GM23338 (cell line): ENCODE measurements around the gene KCNA2. TPM values are rescaled to one million over a fixed set of nuclear protein-coding genes. Genes with fewer than 3 reads are reported as not detected.

ENCODE experiments used
- ATAC-seq: fragments of 200-7000 bp; cut with Tn5 transposase; 3 replicates; pipeline ENCODE4 v1.9.1; 2020
- DNase-seq: peaks from one replicate; pipeline ENCODE4 v3.0.0-alpha.2; 2015; ENCODE audit warnings: low spot score
- H2AFZ ChIP-seq: fragments of 200-600 bp; sonication (generic); 2 replicates; pipeline ENCODE4 v1.8.0; 2016; ENCODE audit warnings: antibody characterized with exemption, mild to moderate bottlenecking, moderate library complexity
- H3F3A ChIP-seq: fragments of 200-600 bp; sonication (generic); replicated peaks from 2 replicates; pipeline ENCODE4 v1.8.0; 2017; ENCODE audit warnings: antibody characterized with exemption, mixed run types, low read depth
- H3K27ac ChIP-seq: fragments of 200-600 bp; sonication (generic); 2 replicates; pipeline ENCODE4 v1.6.1; 2016; ENCODE audit warnings: low read depth
- H3K27me3 ChIP-seq: fragments of 200-600 bp; sonication (generic); 2 replicates; pipeline ENCODE4 v1.8.0; 2016; ENCODE audit warnings: mild to moderate bottlenecking, mixed run types, moderate library complexity; ENCODE audit not compliant: insufficient read depth
- H3K36me3 ChIP-seq: fragments of 200-600 bp; sonication (generic); 2 replicates; pipeline ENCODE4 v1.8.0; 2016; ENCODE audit warnings: mild to moderate bottlenecking; ENCODE audit not compliant: insufficient read depth
- H3K4me1 ChIP-seq: fragments of 200-600 bp; sonication (generic); 2 replicates; pipeline ENCODE4 v1.8.0; 2016; ENCODE audit warnings: mild to moderate bottlenecking, moderate library complexity; ENCODE audit not compliant: insufficient read depth
- H3K4me2 ChIP-seq: fragments of 200-600 bp; sonication (generic); 2 replicates; pipeline ENCODE4 v1.7.1; 2017; ENCODE audit warnings: mixed run types
- H3K4me3 ChIP-seq: fragments of 200-600 bp; sonication (generic); 2 replicates; pipeline ENCODE4 v1.6.1; 2016; ENCODE audit warnings: mixed run types
- H3K79me2 ChIP-seq: fragments of 200-600 bp; sonication (generic); replicated peaks from 2 replicates; pipeline ENCODE4 v1.8.0; 2017; ENCODE audit warnings: mild to moderate bottlenecking; ENCODE audit not compliant: insufficient read depth
- H3K9me2 ChIP-seq: fragments of 200-600 bp; sonication (generic); 2 replicates; pipeline ENCODE4 v1.8.0; 2017; ENCODE audit not compliant: insufficient read depth
- H4K20me1 ChIP-seq: fragments of 200-600 bp; sonication (generic); replicated peaks from 2 replicates; pipeline ENCODE4 v1.8.0; 2017; ENCODE audit warnings: mild to moderate bottlenecking; ENCODE audit not compliant: insufficient read depth
- H3K27ac Mint-ChIP-seq: 2 replicates; pipeline ENCODE4 v1.8.0; 2020; ENCODE audit warnings: inconsistent platforms, mild to moderate bottlenecking, moderate library complexity, mixed read lengths
- H3K27me3 Mint-ChIP-seq: 3 replicates; pipeline ENCODE4 v1.8.0; 2022; ENCODE audit warnings: low read depth, mild to moderate bottlenecking, moderate library complexity, mixed read lengths, inconsistent platforms; ENCODE audit not compliant: insufficient read depth, poor library complexity
- H3K36me3 Mint-ChIP-seq: 3 replicates; pipeline ENCODE4 v1.8.0; 2021; ENCODE audit warnings: low read depth, mild to moderate bottlenecking, inconsistent platforms, moderate library complexity, mixed read lengths
- H3K4me1 Mint-ChIP-seq: 3 replicates; pipeline ENCODE4 v1.8.0; 2020; ENCODE audit warnings: mild to moderate bottlenecking, inconsistent platforms, mixed read lengths
- H3K4me3 Mint-ChIP-seq: 3 replicates; pipeline ENCODE4 v1.8.0; 2021; ENCODE audit warnings: moderate library complexity, mild to moderate bottlenecking, inconsistent platforms, mixed read lengths
- H3K9me3 Mint-ChIP-seq: 3 replicates; pipeline ENCODE4 v1.8.0; 2020; ENCODE audit warnings: moderate library complexity, mild to moderate bottlenecking, inconsistent platforms, mixed read lengths
- EZH2 ChIP-seq: fragments of 200-600 bp; sonication (generic); IDR thresholded peaks from one replicate; pipeline ENCODE4 v1.8.0; 2017; ENCODE audit warnings: antibody characterized with exemption, mild to moderate bottlenecking, low read depth; ENCODE audit not compliant: unreplicated experiment
- EZH2phosphoT487 ChIP-seq: fragments of 200-600 bp; sonication (generic); IDR thresholded peaks from one replicate; pipeline ENCODE4 v1.8.1; 2018; ENCODE audit warnings: antibody characterized with exemption; ENCODE audit not compliant: unreplicated experiment
- JUNB ChIP-seq: IDR thresholded peaks from one replicate; pipeline ENCODE4 v1.6.1; 2016; ENCODE audit warnings: antibody characterized with exemption; ENCODE audit not compliant: unreplicated experiment
- POLR2AphosphoS5 ChIP-seq: IDR thresholded peaks from 2 replicates; pipeline ENCODE4 v1.6.1; 2016; ENCODE audit warnings: antibody characterized with exemption, low read depth
- STAT1 ChIP-seq: IDR thresholded peaks from one replicate; pipeline ENCODE4 v1.6.1; 2016; ENCODE audit warnings: antibody characterized with exemption; ENCODE audit not compliant: unreplicated experiment
- ZNF114 ChIP-seq: fragments of 250-450 bp; sonication (Bioruptor Pico); IDR thresholded peaks from 2 replicates; pipeline ENCODE4 v1.5.0; 2020; ENCODE audit warnings: mild to moderate bottlenecking, moderate library complexity
- ZNF331 ChIP-seq: fragments of 250-450 bp; sonication (Bioruptor Pico); IDR thresholded peaks from 2 replicates; pipeline ENCODE4 v1.5.0; 2020; ENCODE audit warnings: low read depth, mild to moderate bottlenecking, moderate library complexity
- polyA plus RNA-seq: library from polyadenylated mRNA; unstranded; fragments of >200 nt; fragmentation: Nextera tagmentation; extraction: Ambion mirVana; gene quantifications from 2 replicates; pipeline ENCODE4 v1.2.1, GENCODE V29; 2016
- total RNA-seq: library from RNA; depleted of rRNA; stranded (reverse); fragments of >200 nt; shearing (Covaris generic); gene quantifications from 2 replicates; pipeline ENCODE4 v1.2.3, GENCODE V29; 2014
- TF ChIP-seq, protein P1 (sequence below): IDR thresholded peaks from one replicate; pipeline ENCODE4 v1.6.1; 2018; ENCODE audit warnings: antibody characterized with exemption; ENCODE audit not compliant: unreplicated experiment
- TF ChIP-seq, protein P2 (sequence below): IDR thresholded peaks from 2 replicates; pipeline ENCODE4 v1.6.1; 2016; ENCODE audit warnings: antibody characterized with exemption

KCNA2 gene
- total and polyA plus RNA-seq, 2 experiments from 2014 or later = 0.11 to 1.5 TPM

GRCh38 chr1:110603058-110603457 lies 3.1 kb downstream of the KCNA2 start (continued):
- TF ChIP-seq, protein P1, sequence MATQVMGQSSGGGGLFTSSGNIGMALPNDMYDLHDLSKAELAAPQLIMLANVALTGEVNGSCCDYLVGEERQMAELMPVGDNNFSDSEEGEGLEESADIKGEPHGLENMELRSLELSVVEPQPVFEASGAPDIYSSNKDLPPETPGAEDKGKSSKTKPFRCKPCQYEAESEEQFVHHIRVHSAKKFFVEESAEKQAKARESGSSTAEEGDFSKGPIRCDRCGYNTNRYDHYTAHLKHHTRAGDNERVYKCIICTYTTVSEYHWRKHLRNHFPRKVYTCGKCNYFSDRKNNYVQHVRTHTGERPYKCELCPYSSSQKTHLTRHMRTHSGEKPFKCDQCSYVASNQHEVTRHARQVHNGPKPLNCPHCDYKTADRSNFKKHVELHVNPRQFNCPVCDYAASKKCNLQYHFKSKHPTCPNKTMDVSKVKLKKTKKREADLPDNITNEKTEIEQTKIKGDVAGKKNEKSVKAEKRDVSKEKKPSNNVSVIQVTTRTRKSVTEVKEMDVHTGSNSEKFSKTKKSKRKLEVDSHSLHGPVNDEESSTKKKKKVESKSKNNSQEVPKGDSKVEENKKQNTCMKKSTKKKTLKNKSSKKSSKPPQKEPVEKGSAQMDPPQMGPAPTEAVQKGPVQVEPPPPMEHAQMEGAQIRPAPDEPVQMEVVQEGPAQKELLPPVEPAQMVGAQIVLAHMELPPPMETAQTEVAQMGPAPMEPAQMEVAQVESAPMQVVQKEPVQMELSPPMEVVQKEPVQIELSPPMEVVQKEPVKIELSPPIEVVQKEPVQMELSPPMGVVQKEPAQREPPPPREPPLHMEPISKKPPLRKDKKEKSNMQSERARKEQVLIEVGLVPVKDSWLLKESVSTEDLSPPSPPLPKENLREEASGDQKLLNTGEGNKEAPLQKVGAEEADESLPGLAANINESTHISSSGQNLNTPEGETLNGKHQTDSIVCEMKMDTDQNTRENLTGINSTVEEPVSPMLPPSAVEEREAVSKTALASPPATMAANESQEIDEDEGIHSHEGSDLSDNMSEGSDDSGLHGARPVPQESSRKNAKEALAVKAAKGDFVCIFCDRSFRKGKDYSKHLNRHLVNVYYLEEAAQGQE = no peak
- no peak for TF ChIP-seq ZNF331 (CRISPR knock-in tag)
- no peak for TF ChIP-seq ZNF114 (CRISPR knock-in tag)
- no peak for TF ChIP-seq EZH2

DNA sequence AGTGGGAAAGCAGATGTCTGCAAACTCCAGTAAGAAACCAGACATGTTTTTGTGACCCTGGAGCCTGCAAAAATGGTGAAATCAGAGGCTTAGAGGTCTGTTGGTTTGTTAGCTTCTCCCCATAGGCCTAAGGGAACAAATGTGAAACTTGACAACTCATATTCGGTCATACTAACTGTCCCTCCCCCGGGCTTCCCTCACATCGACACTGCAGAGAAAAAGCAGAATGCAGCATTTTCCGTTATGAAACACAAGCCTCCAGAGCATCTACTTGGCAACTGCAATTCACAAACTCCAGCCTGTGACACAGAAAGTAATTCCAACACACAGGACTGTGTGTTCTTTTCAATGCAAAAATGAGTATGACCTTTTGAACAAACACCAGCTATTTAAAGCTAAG lies 3.7 kb downstream of the KCNA2 start:
- no peak overlapping the region for H2AFZ ChIP-seq
- peaks cover 45% of the 10 kb centered on the region for H3K27me3 ChIP-seq
- ATAC-seq = no peak
- H3K36me3 ChIP-seq = no peaks in the 10 kb centered on the region
- H3K4me2 ChIP-seq = no peak overlapping the region
- no peaks in the 10 kb centered on the region for H3K9me3 Mint-ChIP-seq
- no peak overlapping the region for H3K27ac Mint-ChIP-seq
- H3K4me1 ChIP-seq = peaks cover 5% of the 10 kb centered on the region; the same call in 1 of the 2 replicates
- H3F3A ChIP-seq = no peaks in the 10 kb centered on the region
- H3K9me2 ChIP-seq = no peaks in the 10 kb centered on the region
- H3K36me3 Mint-ChIP-seq = no peaks in the 10 kb centered on the region
- H3K27ac ChIP-seq = no peak overlapping the region
- no peak for DNase-seq
- H4K20me1 ChIP-seq = 0 out of 2 replicates have a peak, but pooled peaks cover under 1% of the 10 kb centered on the region
- TF ChIP-seq, protein P1 = no peak
- TF ChIP-seq STAT1 (no peak), JUNB (no peak), EZH2 (no peak), ZNF114 (CRISPR knock-in tag) (no peak)
- H3K27me3 Mint-ChIP-seq = peaks cover 34% of the 10 kb centered on the region
- H3K79me2 ChIP-seq = no peaks in the 10 kb centered on the region
- H3K4me3 ChIP-seq = no peak overlapping the region
- H3K4me3 Mint-ChIP-seq = no peak overlapping the region
- H3K4me1 Mint-ChIP-seq = peaks cover 12% of the 10 kb centered on the region; the same call in 2 of the 3 replicates

DNA sequence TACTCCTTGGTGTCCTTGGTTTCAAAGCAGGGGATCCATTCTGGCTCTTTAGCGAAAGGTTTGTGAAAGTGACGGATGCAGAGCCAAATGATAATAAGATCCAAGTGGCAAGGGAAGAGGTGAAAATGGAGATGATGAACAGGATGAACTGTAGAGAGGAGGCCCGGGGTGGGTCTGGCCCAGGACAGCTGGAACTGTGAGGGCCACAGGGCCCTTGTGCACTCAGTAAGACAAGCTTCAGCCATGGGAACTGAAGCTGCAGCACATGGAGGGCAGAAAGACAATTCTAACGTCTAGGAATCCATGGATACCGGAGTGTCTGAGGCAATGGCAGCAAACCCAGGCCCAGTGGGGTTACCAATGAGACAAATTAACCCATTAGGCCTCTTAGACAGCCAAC lies 4.8 kb downstream of the KCNA2 start:
- H2AFZ ChIP-seq = no peak overlapping the region
- peaks cover 12% of the 10 kb centered on the region; the same call in 2 of the 3 replicates for H3K4me1 Mint-ChIP-seq
- no peak overlapping the region for H3K4me3 ChIP-seq
- H3K9me2 ChIP-seq = no peaks in the 10 kb centered on the region
- H3K79me2 ChIP-seq = no peaks in the 10 kb centered on the region
- H3K27me3 ChIP-seq = peaks cover 34% of the 10 kb centered on the region
- no peak overlapping the region for H3K4me2 ChIP-seq
- DNase-seq = no peak
- ATAC-seq = no peak
- H3F3A ChIP-seq = no peaks in the 10 kb centered on the region
- no peaks in the 10 kb centered on the region for H3K36me3 Mint-ChIP-seq
- H3K9me3 Mint-ChIP-seq = no peaks in the 10 kb centered on the region
- H3K27ac Mint-ChIP-seq = no peak overlapping the region
- 0 out of 2 replicates have a peak, but pooled peaks cover 5% of the 10 kb centered on the region for H3K4me1 ChIP-seq
- no peak overlapping the region for H3K4me3 Mint-ChIP-seq
- H3K36me3 ChIP-seq = no peaks in the 10 kb centered on the region
- no peak overlapping the region for H3K27ac ChIP-seq
- H4K20me1 ChIP-seq = no peaks in the 10 kb centered on the region
- H3K27me3 Mint-ChIP-seq = peaks cover 26% of the 10 kb centered on the region
- TF ChIP-seq JUNB (no peak), ZNF331 (CRISPR knock-in tag) (no peak), EZH2phosphoT487 (no peak), STAT1 (no peak), ZNF114 (CRISPR knock-in tag) (no peak), EZH2 (no peak), POLR2AphosphoS5 (no peak)
- TF ChIP-seq, protein P2, sequence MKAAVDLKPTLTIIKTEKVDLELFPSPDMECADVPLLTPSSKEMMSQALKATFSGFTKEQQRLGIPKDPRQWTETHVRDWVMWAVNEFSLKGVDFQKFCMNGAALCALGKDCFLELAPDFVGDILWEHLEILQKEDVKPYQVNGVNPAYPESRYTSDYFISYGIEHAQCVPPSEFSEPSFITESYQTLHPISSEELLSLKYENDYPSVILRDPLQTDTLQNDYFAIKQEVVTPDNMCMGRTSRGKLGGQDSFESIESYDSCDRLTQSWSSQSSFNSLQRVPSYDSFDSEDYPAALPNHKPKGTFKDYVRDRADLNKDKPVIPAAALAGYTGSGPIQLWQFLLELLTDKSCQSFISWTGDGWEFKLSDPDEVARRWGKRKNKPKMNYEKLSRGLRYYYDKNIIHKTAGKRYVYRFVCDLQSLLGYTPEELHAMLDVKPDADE = no peak
